AG04449 (cell line): ENCODE results near the gene TRMU.

Source experiments
- CTCF ChIA-PET: fragments of 350-600 bp; formaldehyde crosslinking; extraction: SDS; loops from one replicate; lab custom pipeline; 2021; ENCODE audit warnings: antibody characterized with exemption; lab: Yijun Ruan, JAX
- POLR2A ChIA-PET: fragments of 400-600, 350-600 bp; formaldehyde crosslinking; extraction: SDS; loops from one replicate; lab custom pipeline; 2020; ENCODE audit warnings: antibody characterized with exemption, inconsistent platforms; lab: Yijun Ruan, JAX
- DNase-seq: peaks from one replicate; pipeline ENCODE4 v3.0.0-alpha.2; 2010; ENCODE audit warnings: low read depth, low spot score
- H3K4me3 ChIP-seq: 2 replicates; pipeline ENCODE4 v1.5.1; 2011; ENCODE audit warnings: low read depth, mild to moderate bottlenecking, control low read depth, low read length
- TF ChIP-seq, protein P1 (sequence below): IDR thresholded peaks from one replicate; pipeline ENCODE4 v1.5.1; 2011; ENCODE audit warnings: mild to moderate bottlenecking, moderate library complexity, low read length, control low read depth, inconsistent platforms; ENCODE audit not compliant: insufficient read depth; ENCODE audit errors: missing control alignments

Gene TRMU

DNA sequence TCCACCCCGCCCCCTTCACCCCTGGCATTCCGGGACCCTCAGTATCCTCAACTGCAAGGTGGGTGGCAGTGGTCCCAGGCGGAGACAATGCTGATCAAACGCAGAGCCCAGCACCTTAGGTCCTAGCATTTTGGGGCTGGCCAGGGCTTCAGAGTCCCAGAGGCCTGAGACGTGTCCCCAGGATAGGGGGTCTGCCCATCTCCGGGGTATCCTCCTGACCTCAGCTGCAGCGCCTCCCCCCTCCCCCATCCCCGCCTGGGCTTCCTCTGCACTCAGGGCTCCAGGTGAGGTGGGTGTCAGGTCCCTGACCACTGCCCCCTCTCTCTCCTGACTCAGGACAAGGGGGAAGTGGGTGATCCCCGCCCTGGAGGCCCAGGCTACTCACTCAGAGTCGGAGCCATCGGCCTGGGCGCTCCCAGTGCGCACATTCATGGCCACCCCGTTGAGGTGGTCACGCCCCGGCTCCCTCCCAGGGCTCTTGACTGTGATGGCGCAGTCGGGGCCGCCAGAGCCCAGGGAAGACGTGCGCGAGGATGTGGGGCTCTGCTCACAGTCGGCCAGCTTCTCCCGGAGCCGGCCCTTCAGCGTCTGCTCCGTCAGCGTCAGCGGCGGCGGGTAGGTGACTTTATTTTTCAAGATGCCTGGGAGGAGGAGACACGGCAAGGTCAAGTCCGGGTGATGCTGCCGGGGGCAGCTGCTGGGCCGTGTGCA, 28.3 kb downstream of the TRMU start:
- CTCF ChIA-PET = interaction anchor here (8.6 kb wide), 1 partner anchor 179 kb away, joined by 284 read pairs; the partner anchor contains the start of gene CELSR1
- TF ChIP-seq, protein P1, sequence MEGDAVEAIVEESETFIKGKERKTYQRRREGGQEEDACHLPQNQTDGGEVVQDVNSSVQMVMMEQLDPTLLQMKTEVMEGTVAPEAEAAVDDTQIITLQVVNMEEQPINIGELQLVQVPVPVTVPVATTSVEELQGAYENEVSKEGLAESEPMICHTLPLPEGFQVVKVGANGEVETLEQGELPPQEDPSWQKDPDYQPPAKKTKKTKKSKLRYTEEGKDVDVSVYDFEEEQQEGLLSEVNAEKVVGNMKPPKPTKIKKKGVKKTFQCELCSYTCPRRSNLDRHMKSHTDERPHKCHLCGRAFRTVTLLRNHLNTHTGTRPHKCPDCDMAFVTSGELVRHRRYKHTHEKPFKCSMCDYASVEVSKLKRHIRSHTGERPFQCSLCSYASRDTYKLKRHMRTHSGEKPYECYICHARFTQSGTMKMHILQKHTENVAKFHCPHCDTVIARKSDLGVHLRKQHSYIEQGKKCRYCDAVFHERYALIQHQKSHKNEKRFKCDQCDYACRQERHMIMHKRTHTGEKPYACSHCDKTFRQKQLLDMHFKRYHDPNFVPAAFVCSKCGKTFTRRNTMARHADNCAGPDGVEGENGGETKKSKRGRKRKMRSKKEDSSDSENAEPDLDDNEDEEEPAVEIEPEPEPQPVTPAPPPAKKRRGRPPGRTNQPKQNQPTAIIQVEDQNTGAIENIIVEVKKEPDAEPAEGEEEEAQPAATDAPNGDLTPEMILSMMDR = no peak
- no peak for DNase-seq
- no peak overlapping the region for H3K4me3 ChIP-seq
- POLR2A ChIA-PET = interaction anchor here (0.6 kb wide), 1 partner anchor 669 kb away, joined by 3 read pairs; no protein-coding TSS in a partner anchor

DNA sequence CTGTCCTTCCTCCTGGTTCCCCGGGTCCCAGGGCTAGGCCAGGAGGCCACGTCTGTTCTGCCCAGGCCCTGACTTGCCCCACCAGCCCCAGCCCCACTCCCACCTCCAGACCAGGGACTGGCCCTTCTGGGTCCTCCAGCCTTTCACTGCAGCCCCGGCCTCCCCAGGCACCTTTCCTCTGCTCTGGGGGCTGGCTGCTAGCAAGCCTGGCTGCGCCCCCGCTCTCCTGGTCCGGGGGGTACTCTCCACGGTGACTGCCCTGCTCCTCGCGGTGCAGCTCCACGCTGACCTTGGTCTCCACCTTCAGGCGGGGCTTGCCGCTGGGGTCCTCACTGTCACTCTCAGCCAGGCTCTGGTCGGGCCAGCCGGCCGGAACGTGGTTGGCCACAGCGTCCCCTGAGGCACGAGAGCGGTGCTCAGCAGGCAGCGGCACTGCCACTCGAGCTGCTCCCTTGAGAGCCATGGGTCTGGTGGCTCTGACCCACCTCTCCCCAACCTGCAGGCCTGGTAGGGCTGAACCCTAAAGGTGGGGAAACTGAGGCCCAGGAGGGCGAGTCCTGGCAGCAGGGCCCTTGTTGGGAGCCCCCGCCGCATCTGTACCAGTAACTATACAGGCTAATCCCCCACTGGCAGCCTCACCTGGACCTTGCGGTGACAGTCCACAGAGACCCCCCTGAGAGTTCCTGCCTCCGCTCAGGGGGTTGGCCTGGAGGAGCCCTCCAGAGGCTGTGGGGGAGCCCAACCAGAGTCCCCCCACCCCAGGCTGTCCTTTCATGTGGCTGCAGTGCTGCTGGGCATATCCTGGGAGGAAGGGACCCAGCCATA, 29.0 kb downstream of the TRMU start:
- POLR2A ChIA-PET = interaction anchor here (0.6 kb wide), 1 partner anchor 668 kb away, joined by 3 read pairs; no protein-coding TSS in a partner anchor
- DNase-seq = no peak
- CTCF ChIA-PET = interaction anchor here (8.6 kb wide), 1 partner anchor 179 kb away, joined by 284 read pairs; the partner anchor contains the start of gene CELSR1

DNA sequence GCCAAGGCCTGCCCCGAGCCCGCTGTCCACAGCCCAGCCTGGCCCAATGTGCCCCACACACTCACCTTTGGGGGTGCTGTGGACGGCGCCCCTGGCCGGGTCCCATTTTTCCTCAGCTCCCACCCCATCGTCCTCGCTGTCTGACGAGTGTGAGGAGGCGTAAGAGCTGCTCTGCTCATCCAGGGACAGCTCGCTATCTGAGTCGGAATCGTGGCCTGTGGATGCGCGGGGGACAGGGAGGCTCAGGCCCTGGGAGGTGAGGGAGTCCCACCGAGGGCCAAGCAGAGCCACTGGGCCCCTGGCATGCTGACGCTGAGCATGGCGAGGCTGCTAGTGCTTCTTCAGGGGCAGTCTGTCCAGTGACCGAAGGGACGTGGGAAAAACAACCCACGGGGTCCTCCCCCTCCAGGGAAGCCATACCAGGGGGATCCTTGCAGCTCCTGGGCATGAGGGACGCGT, 29.7 kb downstream of the TRMU start:
- POLR2A ChIA-PET = no interaction called here
- DNase-seq = no peak
- TF ChIP-seq, protein P1 = no peak
- no peak overlapping the region for H3K4me3 ChIP-seq
- CTCF ChIA-PET = interaction anchor here (8.6 kb wide), 1 partner anchor 178 kb away, joined by 284 read pairs; the partner anchor contains the start of gene CELSR1

More for the DNA sequence above, 29.0 kb downstream of the TRMU start:
- TF ChIP-seq, protein P1 = no peak
- H3K4me3 ChIP-seq = no peak overlapping the region

DNA sequence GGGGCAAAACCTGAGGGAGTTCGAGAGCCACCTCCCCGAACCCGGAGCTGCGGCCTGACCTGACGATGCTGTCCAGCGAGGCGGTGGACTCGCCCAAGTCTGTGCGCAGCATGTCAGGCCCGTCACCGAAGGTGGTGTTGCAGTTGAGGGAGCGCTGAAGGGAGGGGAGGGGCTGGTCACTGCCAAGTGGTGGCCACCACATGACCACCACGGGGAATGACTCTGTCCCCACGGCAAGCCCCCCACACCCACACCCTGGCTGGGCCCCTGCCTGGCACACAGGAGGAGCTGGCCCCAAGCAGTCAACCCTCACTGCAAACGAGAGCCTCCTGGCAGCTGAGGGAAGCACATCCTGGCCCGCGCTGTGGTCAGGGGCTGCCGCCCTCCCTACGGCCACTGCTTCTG, 30.8 kb downstream of the TRMU start:
- DNase-seq = no peak
- CTCF ChIA-PET = interaction anchor here (0.8 to 8.6 kb wide), 6 partner anchors 10 to 186 kb away, joined by 3 to 284 read pairs (median 14); partner anchors contain the start of gene CELSR1
- TF ChIP-seq, protein P1 = no peak
- POLR2A ChIA-PET = no interaction called here
- no peak overlapping the region for H3K4me3 ChIP-seq

DNA sequence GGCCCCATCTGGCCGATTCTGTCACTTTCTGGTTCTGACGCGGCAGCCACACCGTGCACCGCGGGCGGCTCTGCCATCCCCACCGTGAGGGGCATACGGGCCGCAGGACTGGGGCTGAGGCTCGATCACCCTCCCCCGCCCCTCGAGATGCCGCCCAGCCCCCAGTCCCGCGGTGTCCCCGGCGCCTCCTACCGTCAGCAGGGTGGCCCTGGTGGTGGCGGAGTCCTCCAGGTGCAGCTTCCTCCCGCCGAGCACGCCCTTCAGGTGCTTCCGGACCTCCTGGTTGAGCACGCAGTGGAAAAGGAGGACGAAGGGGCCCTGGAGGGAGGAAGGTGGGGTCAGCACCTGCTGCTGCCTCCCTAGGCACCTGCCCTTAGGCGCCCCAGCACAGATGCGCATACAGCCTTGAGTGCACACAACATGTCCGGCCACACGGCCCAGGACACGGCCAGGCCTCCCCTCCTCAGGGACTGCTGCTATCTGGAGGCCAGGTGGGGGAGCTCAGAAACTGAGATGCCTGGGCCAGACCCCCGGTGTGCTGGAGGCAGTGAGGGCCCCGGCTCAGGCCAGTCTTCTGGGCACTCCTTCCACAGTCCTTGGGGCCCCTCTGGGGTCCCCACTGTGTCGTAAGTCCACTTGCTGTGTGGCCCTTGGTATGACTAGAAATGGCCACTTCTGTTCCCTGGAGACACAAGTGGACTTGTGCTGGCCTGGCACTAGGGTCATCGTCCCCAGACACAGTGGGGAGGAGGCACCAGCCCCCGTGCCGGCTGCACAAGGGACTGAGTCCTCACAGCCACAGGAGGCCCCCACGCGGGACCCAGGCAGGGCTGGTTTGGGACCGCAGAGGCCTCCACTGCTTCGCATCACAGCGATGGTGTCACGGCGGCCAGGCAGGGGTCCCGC, 31.5 kb downstream of the TRMU start:
- ChIA-PET POLR2A (no interaction called here), CTCF (interaction anchor here (0.7 to 8.6 kb wide), 45 partner anchors 8 to 395 kb away, joined by 3 to 284 read pairs (median 5); partner anchors contain the start of genes CELSR1, TBC1D22A and TRMU)
- DNase-seq = no peak
- H3K4me3 ChIP-seq = no peak overlapping the region
- TF ChIP-seq, protein P1 = no peak
